GM23338 (cell line): ENCODE data around the gene CATSPERE.
A peak's percentile ranks its signal among the peaks of the same experiment; 100 is the strongest.

Experiments used
- CREB1 ChIP-seq: fragments of 250-450 bp; sonication (Bioruptor Pico); IDR thresholded peaks from 2 replicates; pipeline ENCODE4 v1.5.0; 2020; ENCODE audit warnings: low read depth, mild to moderate bottlenecking, moderate library complexity
- ETS1 ChIP-seq: IDR thresholded peaks from 2 replicates; pipeline ENCODE4 v1.6.1; 2016; ENCODE audit warnings: antibody characterized with exemption
- EZH2 ChIP-seq: fragments of 200-600 bp; sonication (generic); IDR thresholded peaks from one replicate; pipeline ENCODE4 v1.8.0; 2017; ENCODE audit warnings: antibody characterized with exemption, mild to moderate bottlenecking, low read depth; ENCODE audit not compliant: unreplicated experiment
- EZH2phosphoT487 ChIP-seq: fragments of 200-600 bp; sonication (generic); IDR thresholded peaks from one replicate; pipeline ENCODE4 v1.8.1; 2018; ENCODE audit warnings: antibody characterized with exemption; ENCODE audit not compliant: unreplicated experiment
- JUNB ChIP-seq: IDR thresholded peaks from one replicate; pipeline ENCODE4 v1.6.1; 2016; ENCODE audit warnings: antibody characterized with exemption; ENCODE audit not compliant: unreplicated experiment
- NANOG ChIP-seq: IDR thresholded peaks from 2 replicates; pipeline ENCODE4 v1.6.1; 2016; ENCODE audit warnings: antibody characterized with exemption, borderline replicate concordance
- POLR2AphosphoS5 ChIP-seq: IDR thresholded peaks from 2 replicates; pipeline ENCODE4 v1.6.1; 2016; ENCODE audit warnings: antibody characterized with exemption, low read depth
- STAT1 ChIP-seq: IDR thresholded peaks from one replicate; pipeline ENCODE4 v1.6.1; 2016; ENCODE audit warnings: antibody characterized with exemption; ENCODE audit not compliant: unreplicated experiment
- ZNF114 ChIP-seq: fragments of 250-450 bp; sonication (Bioruptor Pico); IDR thresholded peaks from 2 replicates; pipeline ENCODE4 v1.5.0; 2020; ENCODE audit warnings: mild to moderate bottlenecking, moderate library complexity
- ZNF331 ChIP-seq: fragments of 250-450 bp; sonication (Bioruptor Pico); IDR thresholded peaks from 2 replicates; pipeline ENCODE4 v1.5.0; 2020; ENCODE audit warnings: low read depth, mild to moderate bottlenecking, moderate library complexity
- ZNF462 ChIP-seq: fragments of 250-450 bp; sonication (Bioruptor Pico); IDR thresholded peaks from 2 replicates; pipeline ENCODE4 v1.5.0; 2020; ENCODE audit warnings: mild to moderate bottlenecking, moderate library complexity
- TF ChIP-seq, protein P1 (sequence below), 2 experiments: fragments of 200-600 bp in 1 of 2; sonication (generic) in 1 of 2; conservative IDR thresholded peaks; 2 replicates each; pipeline versions ENCODE4 v1.5.1 to v1.6.1; 2016 to 2017; ENCODE audit warnings: antibody characterized with exemption in 2 of 2, low read depth in 2 of 2, mild to moderate bottlenecking in 2 of 2, moderate library complexity in 1 of 2
- TF ChIP-seq, protein P2 (sequence below): IDR thresholded peaks from one replicate; pipeline ENCODE4 v1.6.1; 2018; ENCODE audit warnings: antibody characterized with exemption; ENCODE audit not compliant: unreplicated experiment

DNA sequence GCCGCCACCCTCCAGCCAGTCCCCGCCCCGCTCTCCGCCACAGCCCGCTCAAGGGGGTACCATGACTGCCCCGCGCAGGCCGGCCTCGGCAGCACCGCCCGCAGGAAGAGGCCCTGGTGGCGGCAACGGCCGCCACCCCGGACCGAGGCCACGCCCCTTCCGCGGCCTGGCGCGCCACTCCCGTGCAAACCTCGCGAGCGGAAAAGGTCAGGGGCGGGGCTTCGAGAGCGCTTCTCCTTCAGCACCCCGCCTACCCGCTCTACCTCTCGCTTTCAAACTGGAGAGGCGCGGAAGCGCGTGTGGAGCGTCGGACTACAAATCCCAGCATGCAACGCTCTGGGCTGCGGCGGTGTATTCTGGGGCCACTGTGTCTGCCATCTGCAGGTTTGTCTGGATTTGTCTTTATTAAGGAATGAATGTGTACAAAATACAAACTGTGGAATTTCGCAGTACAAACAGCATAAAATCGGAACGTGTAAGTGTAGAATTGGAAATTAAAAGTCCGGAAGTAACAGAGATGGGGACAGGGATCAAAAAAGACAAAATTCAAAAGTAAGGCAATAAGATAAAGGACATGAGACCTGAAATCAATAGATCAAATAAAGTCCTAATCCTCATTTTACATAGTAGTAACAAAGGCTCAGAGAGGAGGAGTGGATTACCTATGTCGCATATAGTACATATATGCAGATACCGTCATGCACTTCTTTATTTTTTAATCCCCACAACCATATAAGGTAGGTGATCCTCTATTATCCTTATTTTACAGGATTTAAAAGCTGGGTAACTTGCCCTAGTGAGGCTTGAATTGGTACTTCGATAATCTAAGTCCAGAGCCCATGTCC is 8.9 kb upstream of the CATSPERE start:
- TF ChIP-seq, protein P1, sequence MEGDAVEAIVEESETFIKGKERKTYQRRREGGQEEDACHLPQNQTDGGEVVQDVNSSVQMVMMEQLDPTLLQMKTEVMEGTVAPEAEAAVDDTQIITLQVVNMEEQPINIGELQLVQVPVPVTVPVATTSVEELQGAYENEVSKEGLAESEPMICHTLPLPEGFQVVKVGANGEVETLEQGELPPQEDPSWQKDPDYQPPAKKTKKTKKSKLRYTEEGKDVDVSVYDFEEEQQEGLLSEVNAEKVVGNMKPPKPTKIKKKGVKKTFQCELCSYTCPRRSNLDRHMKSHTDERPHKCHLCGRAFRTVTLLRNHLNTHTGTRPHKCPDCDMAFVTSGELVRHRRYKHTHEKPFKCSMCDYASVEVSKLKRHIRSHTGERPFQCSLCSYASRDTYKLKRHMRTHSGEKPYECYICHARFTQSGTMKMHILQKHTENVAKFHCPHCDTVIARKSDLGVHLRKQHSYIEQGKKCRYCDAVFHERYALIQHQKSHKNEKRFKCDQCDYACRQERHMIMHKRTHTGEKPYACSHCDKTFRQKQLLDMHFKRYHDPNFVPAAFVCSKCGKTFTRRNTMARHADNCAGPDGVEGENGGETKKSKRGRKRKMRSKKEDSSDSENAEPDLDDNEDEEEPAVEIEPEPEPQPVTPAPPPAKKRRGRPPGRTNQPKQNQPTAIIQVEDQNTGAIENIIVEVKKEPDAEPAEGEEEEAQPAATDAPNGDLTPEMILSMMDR (conservative IDR thresholded peaks at IDR 0.05; ENCODE audit: low read depth in 2 of 2) = peak; percentile 29 to 43; a peak in 3 of 4 replicates
- TF ChIP-seq EZH2 (no peak), CREB1 (CRISPR knock-in tag) (no peak; the same call in 1 of the 2 replicates), POLR2AphosphoS5 (peak; percentile 55; the same call in 1 of the 2 replicates), ZNF114 (CRISPR knock-in tag) (no peak), EZH2phosphoT487 (no peak), ZNF331 (no peak), JUNB (no peak), STAT1 (no peak), NANOG (no peak), ETS1 (peak; percentile 89), ZNF462 (CRISPR knock-in tag) (no peak)
- TF ChIP-seq, protein P2, sequence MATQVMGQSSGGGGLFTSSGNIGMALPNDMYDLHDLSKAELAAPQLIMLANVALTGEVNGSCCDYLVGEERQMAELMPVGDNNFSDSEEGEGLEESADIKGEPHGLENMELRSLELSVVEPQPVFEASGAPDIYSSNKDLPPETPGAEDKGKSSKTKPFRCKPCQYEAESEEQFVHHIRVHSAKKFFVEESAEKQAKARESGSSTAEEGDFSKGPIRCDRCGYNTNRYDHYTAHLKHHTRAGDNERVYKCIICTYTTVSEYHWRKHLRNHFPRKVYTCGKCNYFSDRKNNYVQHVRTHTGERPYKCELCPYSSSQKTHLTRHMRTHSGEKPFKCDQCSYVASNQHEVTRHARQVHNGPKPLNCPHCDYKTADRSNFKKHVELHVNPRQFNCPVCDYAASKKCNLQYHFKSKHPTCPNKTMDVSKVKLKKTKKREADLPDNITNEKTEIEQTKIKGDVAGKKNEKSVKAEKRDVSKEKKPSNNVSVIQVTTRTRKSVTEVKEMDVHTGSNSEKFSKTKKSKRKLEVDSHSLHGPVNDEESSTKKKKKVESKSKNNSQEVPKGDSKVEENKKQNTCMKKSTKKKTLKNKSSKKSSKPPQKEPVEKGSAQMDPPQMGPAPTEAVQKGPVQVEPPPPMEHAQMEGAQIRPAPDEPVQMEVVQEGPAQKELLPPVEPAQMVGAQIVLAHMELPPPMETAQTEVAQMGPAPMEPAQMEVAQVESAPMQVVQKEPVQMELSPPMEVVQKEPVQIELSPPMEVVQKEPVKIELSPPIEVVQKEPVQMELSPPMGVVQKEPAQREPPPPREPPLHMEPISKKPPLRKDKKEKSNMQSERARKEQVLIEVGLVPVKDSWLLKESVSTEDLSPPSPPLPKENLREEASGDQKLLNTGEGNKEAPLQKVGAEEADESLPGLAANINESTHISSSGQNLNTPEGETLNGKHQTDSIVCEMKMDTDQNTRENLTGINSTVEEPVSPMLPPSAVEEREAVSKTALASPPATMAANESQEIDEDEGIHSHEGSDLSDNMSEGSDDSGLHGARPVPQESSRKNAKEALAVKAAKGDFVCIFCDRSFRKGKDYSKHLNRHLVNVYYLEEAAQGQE = no peak
